ENCODE results near the gene GRIK4. TPM values are rescaled to one million over a fixed set of nuclear protein-coding genes. Genes with fewer than 3 reads are reported as not detected.
A peak's percentile ranks its signal among the peaks of the same experiment; 100 is the strongest.

GRIK4 gene
- total RNA-seq, 1 donor from 2014 or later, result 0.36 TPM

DNA sequence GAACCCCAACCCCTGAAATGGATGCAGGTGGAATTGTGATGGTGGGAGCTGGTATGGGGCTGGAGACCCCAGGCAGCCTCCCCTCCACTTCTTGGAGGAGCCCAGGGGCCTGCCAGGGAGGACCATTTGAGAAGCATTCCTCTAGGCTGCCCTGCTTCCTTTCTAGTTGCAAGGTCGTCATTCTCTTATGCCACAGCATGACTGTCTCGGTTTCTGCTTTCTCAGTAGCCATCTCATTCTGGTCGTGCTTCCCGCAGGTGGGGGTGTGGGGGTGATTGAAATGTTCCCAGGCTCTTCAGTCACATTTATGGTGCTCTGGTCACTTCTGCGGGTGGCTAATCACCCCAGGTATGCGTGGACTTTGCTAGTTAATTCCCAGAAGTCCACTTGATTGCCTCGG lies 288.7 kb downstream of the GRIK4 start:
- peaks cover 14% of the 10 kb centered on the region for H3K27me3 Mint-ChIP-seq (ENCODE audit: insufficient read depth, low read depth)
- H3K9me3 Mint-ChIP-seq, result no peaks in the 10 kb centered on the region
- Histone ChIP-seq H3F3A (ENCODE audit: low read depth) (peaks cover 10% of the 10 kb centered on the region), H4K20me1 (ENCODE audit: low read depth) (no peaks in the 10 kb centered on the region), H3K4me1 (peaks cover 17% of the 10 kb centered on the region), H3K4me3 (no peak overlapping the region), H3K9me3 (ENCODE audit: low read depth) (no peaks in the 10 kb centered on the region), H3K36me3 (no peaks in the 10 kb centered on the region), H3K79me2 (ENCODE audit: low read depth) (no peaks in the 10 kb centered on the region), H3K27ac (no peak overlapping the region), H3K9ac (no peak overlapping the region), H3K27me3 (no peaks in the 10 kb centered on the region), H2AFZ (replicated peaks) (no peak overlapping the region), H3K4me2 (no peak overlapping the region)
- H3K4me3 Mint-ChIP-seq, result no peak overlapping the region
- no peak for DNase-seq (ENCODE audit: low spot score)
- no peak overlapping the region for H3K27ac Mint-ChIP-seq
- H3K4me1 Mint-ChIP-seq, result peaks cover 41% of the 10 kb centered on the region
- TF ChIP-seq, protein P1, sequence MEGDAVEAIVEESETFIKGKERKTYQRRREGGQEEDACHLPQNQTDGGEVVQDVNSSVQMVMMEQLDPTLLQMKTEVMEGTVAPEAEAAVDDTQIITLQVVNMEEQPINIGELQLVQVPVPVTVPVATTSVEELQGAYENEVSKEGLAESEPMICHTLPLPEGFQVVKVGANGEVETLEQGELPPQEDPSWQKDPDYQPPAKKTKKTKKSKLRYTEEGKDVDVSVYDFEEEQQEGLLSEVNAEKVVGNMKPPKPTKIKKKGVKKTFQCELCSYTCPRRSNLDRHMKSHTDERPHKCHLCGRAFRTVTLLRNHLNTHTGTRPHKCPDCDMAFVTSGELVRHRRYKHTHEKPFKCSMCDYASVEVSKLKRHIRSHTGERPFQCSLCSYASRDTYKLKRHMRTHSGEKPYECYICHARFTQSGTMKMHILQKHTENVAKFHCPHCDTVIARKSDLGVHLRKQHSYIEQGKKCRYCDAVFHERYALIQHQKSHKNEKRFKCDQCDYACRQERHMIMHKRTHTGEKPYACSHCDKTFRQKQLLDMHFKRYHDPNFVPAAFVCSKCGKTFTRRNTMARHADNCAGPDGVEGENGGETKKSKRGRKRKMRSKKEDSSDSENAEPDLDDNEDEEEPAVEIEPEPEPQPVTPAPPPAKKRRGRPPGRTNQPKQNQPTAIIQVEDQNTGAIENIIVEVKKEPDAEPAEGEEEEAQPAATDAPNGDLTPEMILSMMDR (IDR thresholded peaks at IDR 0.05), result no peak
- TF ChIP-seq EZH2phosphoT487 (IDR thresholded peaks at IDR 0.05) (no peak), EZH2 (IDR thresholded peaks at IDR 0.05) (no peak)
- H3K36me3 Mint-ChIP-seq, result no peaks in the 10 kb centered on the region

DNA sequence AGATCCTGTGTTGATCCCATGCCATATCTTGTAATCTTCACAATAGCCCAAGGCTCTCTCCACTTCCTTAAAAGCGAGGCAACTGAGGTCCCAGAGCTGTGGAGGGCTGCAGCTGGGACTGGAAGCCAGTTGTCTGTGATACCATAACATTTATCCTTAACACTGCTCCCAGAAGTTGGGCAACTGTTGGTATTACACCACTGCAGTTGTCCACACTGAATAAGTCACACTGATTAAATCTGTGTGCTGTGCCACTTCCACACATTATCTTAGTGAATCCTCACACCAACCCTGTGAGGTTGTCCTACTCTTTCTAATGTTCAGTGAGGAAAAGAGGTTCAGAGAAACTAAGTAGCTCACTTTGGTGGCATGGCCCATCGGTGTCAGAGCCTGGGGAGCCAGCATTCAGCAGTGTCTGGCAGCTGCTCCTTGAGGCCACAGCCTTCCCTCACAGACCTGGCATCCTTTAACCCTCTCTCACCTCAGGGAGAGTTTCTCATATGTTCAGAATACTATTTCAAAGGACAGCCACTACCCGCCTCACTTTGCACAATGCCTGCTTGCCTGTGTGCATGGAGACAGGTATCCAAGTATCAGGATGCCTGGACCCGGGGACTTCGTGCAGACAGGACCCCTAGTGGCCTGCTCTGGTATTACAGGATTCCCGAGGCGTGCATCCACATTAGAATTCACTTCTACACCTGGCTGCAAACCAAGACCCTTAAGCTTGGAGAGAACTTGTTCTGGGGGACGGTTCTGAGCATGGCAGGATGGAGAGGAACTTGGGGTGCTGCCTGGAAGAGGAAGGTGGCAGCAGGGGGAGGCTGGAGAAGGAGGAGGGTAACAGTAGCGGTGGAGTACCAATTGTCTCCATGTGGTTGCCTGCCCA lies 290.5 kb downstream of the GRIK4 start:
- no peak overlapping the region for H3K9ac ChIP-seq
- H3K9me3 Mint-ChIP-seq, result no peaks in the 10 kb centered on the region
- H2AFZ ChIP-seq (replicated peaks), result no peak overlapping the region

DNA sequence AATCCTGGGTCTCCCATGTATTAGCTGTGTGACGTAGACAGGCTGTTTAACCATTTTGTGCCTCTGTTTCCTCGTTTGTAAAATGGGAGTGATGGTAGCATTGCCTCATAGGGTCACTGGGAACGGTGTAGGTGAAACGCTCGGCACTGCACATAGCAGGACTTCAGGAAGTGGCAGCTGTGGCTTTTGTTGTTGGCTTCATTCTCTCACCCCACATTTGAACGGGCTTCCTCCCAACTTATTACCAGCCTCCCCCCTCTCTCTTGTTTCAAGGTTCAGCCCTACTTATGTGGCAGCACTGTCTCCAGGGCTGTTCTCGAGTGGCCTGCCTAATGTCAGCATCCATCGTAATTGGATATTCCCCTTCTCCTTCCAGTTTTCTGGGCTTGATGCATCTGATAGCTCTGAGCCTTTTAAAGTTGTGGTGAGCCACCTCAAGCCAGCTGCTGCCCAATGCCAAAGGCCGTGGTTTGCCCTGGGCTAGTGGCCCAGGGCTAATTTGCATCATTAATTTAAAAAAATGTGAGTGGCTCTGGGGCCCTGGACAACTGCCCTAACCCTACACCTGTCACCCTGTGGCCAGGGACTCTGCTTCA lies 294.5 kb downstream of the GRIK4 start:
- no peaks in the 10 kb centered on the region for H3K36me3 ChIP-seq
- Mint-ChIP-seq H3K36me3 (no peaks in the 10 kb centered on the region), H3K4me3 (no peak overlapping the region), H3K4me1 (peaks cover 25% of the 10 kb centered on the region), H3K27ac (no peak overlapping the region), H3K9me3 (no peaks in the 10 kb centered on the region), H3K27me3 (ENCODE audit: insufficient read depth, low read depth) (peaks cover 13% of the 10 kb centered on the region)
- H3K27me3 ChIP-seq, result no peaks in the 10 kb centered on the region
- H3K9me3 ChIP-seq (ENCODE audit: low read depth), result no peaks in the 10 kb centered on the region
- H3K4me3 ChIP-seq, result no peak overlapping the region
- H3F3A ChIP-seq (ENCODE audit: low read depth), result no peaks in the 10 kb centered on the region
- no peak for DNase-seq (ENCODE audit: low spot score)
- no peak overlapping the region for H3K9ac ChIP-seq
- peaks cover 6% of the 10 kb centered on the region for H3K4me1 ChIP-seq
- H3K79me2 ChIP-seq (ENCODE audit: low read depth), result no peaks in the 10 kb centered on the region
- H3K4me2 ChIP-seq, result no peak overlapping the region
- TF ChIP-seq EZH2phosphoT487 (IDR thresholded peaks at IDR 0.05), result no peak
- TF ChIP-seq, protein P1 (IDR thresholded peaks at IDR 0.05), result no peak
- TF ChIP-seq EZH2 (IDR thresholded peaks at IDR 0.05), result no peak
- H3K27ac ChIP-seq, result no peak overlapping the region
- H2AFZ ChIP-seq (replicated peaks), result no peak overlapping the region
- no peaks in the 10 kb centered on the region for H4K20me1 ChIP-seq (ENCODE audit: low read depth)

More for the DNA sequence above, 290.5 kb downstream of the GRIK4 start:
- H3K4me1 ChIP-seq, result peaks cover 15% of the 10 kb centered on the region
- no peak overlapping the region for H3K4me3 Mint-ChIP-seq
- TF ChIP-seq EZH2 (IDR thresholded peaks at IDR 0.05) (no peak), EZH2phosphoT487 (IDR thresholded peaks at IDR 0.05) (no peak)
- TF ChIP-seq, protein P1 (IDR thresholded peaks at IDR 0.05), result peak; percentile 87
- H4K20me1 ChIP-seq (ENCODE audit: low read depth), result no peaks in the 10 kb centered on the region
- peak; percentile 82 for DNase-seq (ENCODE audit: low spot score)
- H3K36me3 ChIP-seq, result no peaks in the 10 kb centered on the region
- no peaks in the 10 kb centered on the region for H3K36me3 Mint-ChIP-seq
- no peak overlapping the region for H3K4me3 ChIP-seq
- no peak overlapping the region for H3K4me2 ChIP-seq
- H3K4me1 Mint-ChIP-seq, result peaks cover 41% of the 10 kb centered on the region
- H3K27ac ChIP-seq, result no peak overlapping the region
- no peaks in the 10 kb centered on the region for H3K9me3 ChIP-seq (ENCODE audit: low read depth)
- peaks cover 10% of the 10 kb centered on the region for H3F3A ChIP-seq (ENCODE audit: low read depth)
- peak overlapping the region; percentile 94 for H3K27ac Mint-ChIP-seq
- H3K79me2 ChIP-seq (ENCODE audit: low read depth), result no peaks in the 10 kb centered on the region
- H3K27me3 ChIP-seq, result no peaks in the 10 kb centered on the region
- H3K27me3 Mint-ChIP-seq (ENCODE audit: insufficient read depth, low read depth), result peaks cover 16% of the 10 kb centered on the region
